Adrenal gland (tissue), 12 donors: Measurements from ENCODE around the gene COL16A1. TPM values are rescaled to one million over a fixed set of nuclear protein-coding genes. Genes with fewer than 3 reads are reported as not detected.

Experiments
- DNase-seq, 7 donors: peaks; one replicate each; pipeline ENCODE4 v3.0.0-alpha.2; 2019 to 2020
- H3K27ac ChIP-seq, 5 donors: fragments of 200-600 bp; sonication (generic) in 4 of 5; 1 replicate in 3 of 5; 2 replicates in 2 of 5; pipeline versions ENCODE4 v1.5.1 to v1.8.0; 2016 to 2020; ENCODE audit warnings: mild to moderate bottlenecking in 1 of 5
- H3K27me3 ChIP-seq: fragments of 200-600 bp; 2 replicates; pipeline ENCODE4 v1.8.0; 2021
- H3K36me3 ChIP-seq, 2 donors: fragments of 200-600 bp; replicated peaks in 1 of 2; 1 replicate in 1 of 2; 2 replicates in 1 of 2; pipeline versions ENCODE4 v1.5.1 to v1.8.0; 2018 to 2022
- H3K4me1 ChIP-seq, 2 donors: fragments of 200-600 bp; replicated peaks in 1 of 2; 1 replicate in 1 of 2; 2 replicates in 1 of 2; pipeline versions ENCODE4 v1.5.1 to v1.8.0; 2018 to 2021
- H3K4me3 ChIP-seq, 4 donors: fragments of 200-600 bp; sonication (generic) in 3 of 4; one replicate each; pipeline ENCODE4 v1.5.1; 2016 to 2018
- H3K9me3 ChIP-seq, 3 donors: fragments of 200-600 bp; sonication (generic) in 1 of 3; replicated peaks in 1 of 3; 1 replicate in 2 of 3; 2 replicates in 1 of 3; pipeline versions ENCODE4 v1.5.1 to v1.8.0; 2016 to 2021
- CTCF ChIP-seq, 6 experiments: fragments of 450-650 bp in 4 of 6; fragments of 200-600 bp in 2 of 6; sonication (generic) in 1 of 6; IDR thresholded peaks; 1 replicate in 5 of 6; 2 replicates in 1 of 6; pipeline versions ENCODE4 v1.5.1 to v1.8.0; 2016 to 2021; ENCODE audit warnings: antibody characterized with exemption in 6 of 6, mild to moderate bottlenecking in 2 of 6, moderate library complexity in 1 of 6
- POLR2A ChIP-seq, 2 donors: fragments of 450-650 bp; IDR thresholded peaks; one replicate each; pipeline ENCODE4 v1.6.1; 2017; ENCODE audit warnings: antibody characterized with exemption in 2 of 2, mild to moderate bottlenecking in 2 of 2, moderate library complexity in 1 of 2
- WGBS, 4 donors: extraction: QIAGEN DNeasy Blood & Tissue Kit in 2 of 4; methylation state at CpG; one replicate each; pipeline versions ENCODE4 v1.1.5 to v1.1.7; 2013 to 2017; 5-methylcytosine and 5-hydroxymethylcytosine counted together
- intact Hi-C, 2 donors: fragments of 100-400 bp; cut with DNase I; formaldehyde crosslinking; loops; one replicate each; pipeline versions ENCODE4 v1.14.1 to v1.15.0; 2022 to 2023
- polyA plus RNA-seq, 3 donors: library from polyadenylated mRNA; stranded (reverse); fragments of 200-250 nt in 2 of 3; fragments of 350-450 nt in 1 of 3; fragmentation: Illumina TruSeq in 1 of 3; extraction: RNeasy Lipid Tissue Mini Kit (QIAGEN cat#74804) in 1 of 3; gene quantifications; one replicate each; pipeline ENCODE4 v1.2.3, GENCODE V29; 2013 to 2014
- total RNA-seq, 9 donors: library from RNA; depleted of rRNA in 4 of 9; stranded (reverse); fragments of >200 nt in 4 of 9; fragments of 120-200 nt in 1 of 9; fragmentation: NEBNext Ultra II Directional in 1 of 9; extraction: Animal tissue kit (Norgen Biotek cat#: 25700) in 1 of 9; gene quantifications; one replicate each; pipeline versions ENCODE4 v1.1.0 to v1.2.4, GENCODE V29; 2013 to 2023
- donor health status: healthy with polysubstance abuse.
- donor health status: Bipolar disorder and iron deficiency.
- donor health status: DM: yes; HTN: yes; CAD: no.
- donor health status: DM: no; HTN: no; CAD: no.
- donor health status: DM: no; HTN: no; CAD: no.
- donor health status: DM: yes; HTN: yes; CAD: no.

Gene COL16A1
- total and polyA plus RNA-seq, 12 donors, result 6.1 to 129 (median 26.9) TPM

GRCh38 chr1:31669433-31669785 lies 34.4 kb downstream of the COL16A1 start:
- Histone ChIP-seq H3K27ac (peak overlapping the region in 1 of 5 donors; percentile 79), H3K4me3 (peak overlapping the region in 1 of 4 donors; percentile 48), H3K36me3 (no peaks in the 10 kb centered on the region), H3K27me3 (no peaks in the 10 kb centered on the region), H3K4me1 (peaks cover 10 to 13% of the 10 kb centered on the region in 2 donors), H3K9me3 (no peaks in the 10 kb centered on the region)
- DNase-seq, result no peak
- WGBS, 4 donors, result 43 to 68% (median 55%) methylated on average over 4 to 7 of the region's 7 CpGs
- intact Hi-C loops, result loop anchor here in 1 of 2 donors (10.0 kb wide), 2 partner anchors 45 to 295 kb away; no protein-coding TSS in a partner anchor
- TF ChIP-seq CTCF (IDR thresholded peaks at IDR 0.05) (no peak), POLR2A (IDR thresholded peaks at IDR 0.05) (no peak)

- WGBS, 4 donors, result 69 to 83% (median 76%) methylated on average over 8 to 11 of the region's 11 CpGs
- no peak for DNase-seq
- no peaks in the 10 kb centered on the region for H3K36me3 ChIP-seq
- TF ChIP-seq POLR2A (IDR thresholded peaks at IDR 0.05) (no peak), CTCF (IDR thresholded peaks at IDR 0.05) (no peak)
- no peaks in the 10 kb centered on the region for H3K9me3 ChIP-seq
- intact Hi-C loops, result loop anchor here in 1 of 2 donors (10.0 kb wide), 2 partner anchors 46 to 296 kb away; no protein-coding TSS in a partner anchor
- H3K27me3 ChIP-seq, result no peaks in the 10 kb centered on the region
- H3K27ac ChIP-seq, result no peak overlapping the region
- H3K4me1 ChIP-seq, result peaks cover 10 to 13% of the 10 kb centered on the region in 2 donors
- H3K4me3 ChIP-seq, result no peak overlapping the region
Observed at GRCh38 chr1:31668303-31668883, 35.4 kb downstream of the COL16A1 start.

GRCh38 chr1:31667065-31667785 lies 36.6 kb downstream of the COL16A1 start:
- WGBS, 4 donors, result 79 to 84% (median 81%) methylated on average over 7 to 19 of the region's 19 CpGs
- Histone ChIP-seq H3K27me3 (no peaks in the 10 kb centered on the region), H3K9me3 (no peaks in the 10 kb centered on the region), H3K27ac (peak overlapping the region in 1 of 5 donors; percentile 61), H3K36me3 (no peaks in the 10 kb centered on the region), H3K4me3 (no peak overlapping the region), H3K4me1 (peaks cover 10 to 13% of the 10 kb centered on the region in 2 donors)
- no peak for DNase-seq
- intact Hi-C loops, result loop anchor here in 1 of 2 donors (10.0 kb wide), 2 partner anchors 48 to 298 kb away; no protein-coding TSS in a partner anchor
- TF ChIP-seq POLR2A (IDR thresholded peaks at IDR 0.05) (no peak), CTCF (IDR thresholded peaks at IDR 0.05) (no peak)

GRCh38 chr1:31666263-31666963 lies 37.4 kb downstream of the COL16A1 start:
- H3K4me3 ChIP-seq, result no peak overlapping the region
- TF ChIP-seq POLR2A (IDR thresholded peaks at IDR 0.05), result no peak
- TF ChIP-seq CTCF (IDR thresholded peaks at IDR 0.05), result no peak
- H3K36me3 ChIP-seq, result no peaks in the 10 kb centered on the region
- intact Hi-C loops, result loop anchor here in 1 of 2 donors (10.0 kb wide), 2 partner anchors 48 to 298 kb away; no protein-coding TSS in a partner anchor
- H3K4me1 ChIP-seq, result peaks cover 10 to 13% of the 10 kb centered on the region in 2 donors
- 67 to 77% (median 73%) methylated on average over 10 of the region's 10 CpGs for whole genome bisulfite sequencing, 4 donors
- no peak for DNase-seq
- H3K27me3 ChIP-seq, result no peaks in the 10 kb centered on the region
- H3K27ac ChIP-seq, result peak overlapping the region in 1 of 5 donors; percentile 61
- no peaks in the 10 kb centered on the region for H3K9me3 ChIP-seq
